GM19397 (cell line): ENCODE data around the gene CRTC1.
"Not testable (repeated sequence)": the region's sequence is repeated elsewhere in the genome, so short reads cannot be mapped to it uniquely, and the experiment has no call there.

Experiments used
- ATAC-seq: cut with Tn5 transposase; IDR thresholded peaks from one replicate; pipeline ENCODE4 v1.9.1; 2021; ENCODE audit warnings: mild to moderate bottlenecking, moderate library complexity; ENCODE audit not compliant: unreplicated experiment

CRTC1 gene

DNA sequence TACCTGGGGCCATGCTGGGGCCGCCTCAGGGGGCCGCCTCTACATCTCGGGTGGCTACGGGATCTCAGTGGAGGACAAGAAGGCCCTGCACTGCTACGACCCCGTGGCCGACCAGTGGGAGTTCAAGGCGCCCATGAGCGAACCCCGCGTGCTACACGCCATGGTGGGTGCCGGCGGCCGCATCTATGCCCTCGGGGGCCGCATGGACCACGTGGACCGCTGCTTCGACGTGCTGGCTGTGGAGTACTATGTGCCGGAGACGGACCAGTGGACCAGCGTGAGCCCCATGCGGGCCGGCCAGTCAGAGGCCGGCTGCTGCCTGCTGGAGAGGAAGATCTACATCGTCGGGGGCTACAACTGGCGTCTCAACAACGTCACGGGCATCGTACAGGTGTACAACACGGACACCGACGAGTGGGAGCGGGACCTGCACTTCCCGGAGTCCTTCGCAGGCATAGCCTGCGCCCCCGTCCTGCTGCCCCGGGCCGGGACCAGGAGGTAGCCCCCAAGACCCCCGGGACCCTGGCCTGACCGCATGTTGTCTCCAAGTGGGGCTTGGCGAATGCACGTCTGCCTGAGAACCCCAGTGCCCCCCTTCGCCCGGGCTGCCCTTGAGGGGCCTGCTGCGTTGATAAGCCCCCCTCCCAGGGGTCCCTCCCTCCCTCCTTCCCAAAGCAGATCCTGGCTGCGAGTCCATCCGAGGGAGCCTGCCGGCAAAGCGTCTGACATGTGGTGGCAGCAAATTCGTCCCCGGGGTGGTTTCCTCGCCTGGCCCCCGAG lies 14.5 kb upstream of the CRTC1 start:
- no peak for ATAC-seq

DNA sequence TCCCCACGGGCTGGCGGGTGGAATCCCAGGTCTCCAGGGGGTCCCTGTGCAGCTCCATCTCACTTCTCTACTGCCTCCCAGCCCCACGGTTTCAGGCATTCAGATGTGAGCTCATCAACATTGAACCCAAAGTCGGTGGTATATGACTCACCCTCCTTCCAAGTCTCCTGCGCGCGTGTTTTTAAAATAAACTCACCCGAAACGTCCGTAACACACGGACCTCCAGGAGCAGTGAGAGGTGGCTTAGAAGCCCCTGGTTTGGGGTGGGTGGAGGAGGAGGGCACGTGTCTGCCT lies 14.0 kb upstream of the CRTC1 start:
- no peak for ATAC-seq

DNA sequence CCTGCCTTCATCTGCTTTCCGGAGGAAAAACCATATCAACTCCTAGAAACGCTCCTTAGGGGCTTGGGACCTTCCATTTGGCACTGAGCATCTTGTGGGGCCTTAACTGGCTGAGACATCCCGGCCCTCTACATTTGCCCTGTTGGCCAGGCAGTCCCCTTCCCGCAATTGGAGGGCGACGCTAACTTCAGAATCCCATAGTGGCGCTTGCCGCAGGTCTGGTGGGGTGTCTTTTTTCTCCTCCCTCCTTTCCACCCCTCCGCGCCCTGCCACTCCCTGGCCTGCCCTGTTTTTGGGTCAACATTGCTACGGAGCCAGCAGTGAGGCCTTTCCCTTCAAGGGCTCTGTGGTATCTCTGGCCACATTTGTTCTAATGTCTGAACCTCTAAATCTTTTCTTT lies 13.6 kb upstream of the CRTC1 start:
- ATAC-seq = no peak

DNA sequence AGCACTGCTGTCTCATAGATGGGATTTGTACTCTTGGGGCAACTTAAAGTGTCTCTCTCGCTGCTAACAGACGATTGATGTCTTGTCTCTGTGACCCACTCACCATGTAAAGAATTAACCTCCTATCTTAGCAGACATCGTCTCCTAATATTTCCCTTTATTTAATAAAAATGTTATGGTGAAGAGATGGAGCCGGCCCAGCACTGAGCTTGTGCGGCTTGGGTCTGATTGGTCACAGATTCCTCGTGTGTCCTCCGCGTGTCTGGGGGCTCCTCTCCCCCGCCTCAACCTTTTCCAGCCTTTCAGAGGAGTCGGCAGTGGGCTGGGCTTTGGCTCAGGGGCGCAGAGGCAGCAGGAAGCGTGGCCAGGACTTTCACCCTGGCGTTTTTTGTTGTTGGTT lies 13.2 kb upstream of the CRTC1 start:
- no peak for ATAC-seq

DNA sequence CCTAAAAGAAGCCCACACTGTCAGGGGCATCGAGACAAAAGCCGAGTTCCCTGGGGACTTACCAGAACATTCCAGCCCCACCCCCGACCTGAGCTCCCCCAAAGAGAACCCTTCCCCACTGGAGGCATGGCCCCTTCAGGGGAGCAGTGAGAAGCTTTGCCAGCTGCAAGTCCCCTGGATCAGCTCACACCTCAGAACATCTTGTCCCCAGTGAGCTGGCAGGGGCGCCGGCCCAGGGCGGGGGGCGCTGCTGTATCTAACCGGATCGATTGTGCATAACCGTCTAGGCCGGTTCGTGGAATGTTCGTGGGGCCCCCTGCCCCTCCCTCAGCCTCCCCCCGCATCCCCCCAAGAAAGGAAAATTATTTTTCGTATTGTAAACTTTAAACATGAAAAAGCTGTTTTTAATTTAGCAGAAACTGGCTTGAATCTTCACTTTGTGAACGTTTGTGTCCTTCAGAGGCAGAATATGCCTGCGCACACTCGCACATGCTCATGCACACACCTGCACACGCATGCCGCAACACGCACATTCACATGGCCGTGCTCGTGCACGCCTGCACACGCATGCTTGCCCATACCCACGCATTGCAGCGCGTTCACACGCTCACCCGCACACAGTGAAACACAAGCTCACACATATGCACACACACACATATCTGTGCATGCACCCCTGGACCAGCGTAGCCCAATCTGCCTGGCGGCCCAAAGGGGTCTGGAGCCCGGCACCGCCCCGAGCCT lies 12.0 kb upstream of the CRTC1 start:
- ATAC-seq = no peak

DNA sequence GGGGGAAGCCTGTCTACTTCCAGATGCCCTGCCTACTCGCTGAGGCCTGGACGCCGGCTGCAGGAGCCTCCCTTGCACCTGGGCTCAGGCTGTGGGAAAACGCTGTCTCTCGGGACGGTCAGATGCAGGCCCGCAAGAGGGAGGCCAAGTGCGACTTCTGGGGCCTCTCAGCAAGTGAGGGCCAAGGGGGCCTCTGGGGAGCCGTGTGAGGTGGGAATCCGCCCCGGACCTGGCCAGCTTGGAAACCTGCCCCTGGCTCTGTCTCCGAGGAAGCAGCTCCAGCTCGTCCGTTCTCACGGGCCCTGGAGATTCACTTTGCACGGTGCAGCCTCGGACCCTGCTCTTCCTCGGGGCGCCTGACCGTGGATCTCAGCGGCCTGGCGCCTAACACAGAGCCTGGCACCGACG lies 11.4 kb upstream of the CRTC1 start:
- no peak for ATAC-seq

DNA sequence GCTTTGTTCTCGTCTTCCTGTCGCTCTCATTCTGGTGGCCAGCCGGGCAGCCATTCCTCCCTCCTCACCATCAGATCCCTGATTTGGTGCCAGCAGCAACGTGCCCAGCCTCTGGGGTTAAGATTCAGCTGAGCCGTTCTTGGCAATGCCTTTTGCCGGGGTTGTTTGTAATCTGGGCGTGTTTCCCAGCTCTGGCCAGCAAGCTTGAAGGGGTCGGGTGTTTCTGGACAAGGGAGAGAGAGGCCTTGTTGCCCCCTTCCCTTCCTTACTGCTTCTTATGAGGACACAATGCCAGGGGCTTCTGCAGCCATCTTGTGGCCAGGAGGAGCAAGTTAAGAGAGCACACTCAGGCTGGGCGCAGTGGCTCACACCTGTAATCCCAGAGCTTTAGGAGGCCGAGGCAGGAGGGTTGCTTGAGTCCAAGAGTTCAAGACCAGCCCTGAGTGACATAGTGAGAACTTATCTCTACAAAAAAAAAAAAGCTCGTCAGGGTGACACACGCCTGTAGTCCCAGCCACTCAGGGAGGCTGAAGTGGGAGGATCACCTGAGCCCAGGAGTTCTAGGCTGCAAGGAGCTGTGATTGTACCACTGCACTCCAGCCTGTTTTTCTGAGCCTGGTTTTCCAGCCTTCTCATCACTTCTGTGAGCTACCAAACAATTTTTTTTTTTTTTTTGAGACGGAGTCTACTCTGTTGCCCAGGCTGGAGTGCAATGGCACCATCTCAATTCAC lies 10.7 kb upstream of the CRTC1 start:
- ATAC-seq = no peak

DNA sequence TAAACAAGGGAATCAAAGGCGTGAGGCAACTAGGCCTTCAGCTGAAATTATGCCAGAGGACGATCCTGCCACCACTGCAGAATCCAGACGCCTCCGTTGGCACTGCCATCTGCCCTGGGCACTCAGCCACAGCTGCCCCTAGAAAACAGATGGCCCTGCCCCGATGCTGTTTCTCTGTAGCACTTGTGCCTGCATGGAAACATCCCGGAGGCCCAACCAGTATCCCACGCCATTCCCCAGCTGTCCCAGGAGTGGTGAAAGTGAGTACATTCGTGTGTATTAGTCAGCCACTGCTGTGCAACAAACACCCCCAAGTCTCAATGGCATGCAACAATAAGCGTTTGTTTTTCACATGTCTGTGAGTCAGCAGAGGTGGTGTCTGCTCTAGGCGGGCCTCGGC lies 8.9 kb upstream of the CRTC1 start:
- ATAC-seq = no peak

DNA sequence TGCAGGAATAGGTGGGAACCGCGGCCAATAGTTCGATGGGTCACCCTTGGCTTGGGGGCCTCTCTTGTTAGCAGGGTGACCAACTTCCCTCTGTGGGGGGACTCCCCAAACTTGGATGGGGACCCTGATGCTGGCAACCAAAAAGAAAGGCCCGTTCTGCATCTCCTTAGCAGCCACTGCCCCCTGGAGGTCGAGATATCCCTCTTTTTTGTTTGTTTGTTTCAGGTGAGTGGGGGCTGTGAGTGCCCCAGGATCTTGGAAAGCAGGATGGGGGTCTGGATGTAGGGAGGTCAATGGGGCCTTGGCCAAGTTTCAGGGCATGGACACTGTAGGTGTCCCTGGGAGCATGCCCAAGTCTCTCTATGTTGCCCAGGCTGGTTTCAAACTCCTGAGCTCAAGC lies 7.7 kb upstream of the CRTC1 start:
- ATAC-seq = no peak

DNA sequence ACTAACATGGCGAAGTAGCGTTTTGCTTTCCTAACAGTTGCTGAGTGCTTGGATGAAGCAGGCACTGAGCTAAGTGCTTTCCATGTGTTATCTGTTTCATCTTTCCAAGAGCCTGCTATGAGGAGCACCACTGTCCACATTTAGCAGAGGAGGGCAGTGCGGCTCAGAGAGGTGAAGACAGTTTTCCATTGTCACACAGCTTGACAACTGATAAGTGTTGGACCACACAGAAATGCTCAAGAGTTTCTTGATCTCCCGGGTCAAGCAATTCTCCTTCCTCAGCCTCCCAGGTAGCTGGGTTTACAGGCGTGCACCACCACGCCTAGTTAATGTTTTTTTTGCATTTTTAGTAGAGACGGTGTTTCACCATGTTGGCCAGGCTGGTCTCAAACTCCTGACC lies 6.8 kb upstream of the CRTC1 start:
- no peak for ATAC-seq

DNA sequence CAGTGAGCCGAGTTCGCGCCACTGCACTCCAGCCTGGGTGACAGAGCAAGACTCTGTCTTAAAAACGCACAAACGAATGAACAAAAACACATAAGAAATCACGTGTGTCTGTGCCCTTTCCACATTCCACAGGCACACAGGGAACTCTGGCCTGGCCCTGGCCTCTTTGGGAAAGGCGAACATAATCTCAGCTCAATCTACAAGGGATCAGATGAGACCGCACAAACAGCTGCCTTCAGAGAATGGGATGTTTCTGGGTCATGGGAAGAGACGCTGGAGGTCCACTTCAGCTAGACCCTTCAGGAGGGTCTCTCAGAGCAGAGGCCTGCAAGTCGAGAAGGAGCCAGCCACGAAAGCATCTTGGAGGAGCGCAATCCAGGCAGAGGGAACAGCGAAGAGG lies 6.3 kb upstream of the CRTC1 start:
- ATAC-seq = no peak

DNA sequence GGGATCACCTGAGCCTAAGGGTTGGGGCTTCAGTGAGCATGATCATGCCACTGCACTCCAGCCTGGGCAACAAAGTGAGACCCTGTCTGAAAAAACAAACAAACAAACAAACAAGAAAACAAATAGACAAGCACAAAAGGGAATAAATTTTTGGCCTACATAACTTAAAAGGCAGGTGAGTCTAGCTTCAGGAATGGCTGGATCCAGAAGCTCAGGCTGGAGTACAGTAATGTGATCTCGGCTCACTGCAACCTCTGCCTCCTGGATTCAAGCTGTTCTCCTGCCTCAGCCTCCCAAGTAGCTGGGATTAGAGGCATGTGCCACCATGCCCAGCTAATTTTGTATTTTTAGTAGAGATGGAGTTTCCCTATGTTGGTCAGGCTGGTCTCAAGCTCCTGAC lies 3.3 kb upstream of the CRTC1 start:
- ATAC-seq = not testable (repeated sequence)

DNA sequence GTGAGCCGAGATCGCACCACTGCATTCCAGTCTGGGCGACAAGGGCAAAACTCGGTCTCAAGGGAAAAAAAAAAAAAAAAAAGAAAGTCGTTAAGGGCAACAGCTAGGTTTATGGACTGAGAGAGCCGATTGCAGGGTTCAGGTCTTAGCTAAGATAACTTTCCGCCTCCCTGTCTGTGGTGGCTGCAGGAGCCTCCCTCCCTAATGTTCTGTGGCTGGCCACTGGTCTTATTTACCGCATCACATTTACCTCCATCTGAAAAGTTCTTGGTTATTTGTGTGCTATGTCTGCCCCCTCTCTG lies 722 bp upstream of the CRTC1 start:
- ATAC-seq = no peak

DNA sequence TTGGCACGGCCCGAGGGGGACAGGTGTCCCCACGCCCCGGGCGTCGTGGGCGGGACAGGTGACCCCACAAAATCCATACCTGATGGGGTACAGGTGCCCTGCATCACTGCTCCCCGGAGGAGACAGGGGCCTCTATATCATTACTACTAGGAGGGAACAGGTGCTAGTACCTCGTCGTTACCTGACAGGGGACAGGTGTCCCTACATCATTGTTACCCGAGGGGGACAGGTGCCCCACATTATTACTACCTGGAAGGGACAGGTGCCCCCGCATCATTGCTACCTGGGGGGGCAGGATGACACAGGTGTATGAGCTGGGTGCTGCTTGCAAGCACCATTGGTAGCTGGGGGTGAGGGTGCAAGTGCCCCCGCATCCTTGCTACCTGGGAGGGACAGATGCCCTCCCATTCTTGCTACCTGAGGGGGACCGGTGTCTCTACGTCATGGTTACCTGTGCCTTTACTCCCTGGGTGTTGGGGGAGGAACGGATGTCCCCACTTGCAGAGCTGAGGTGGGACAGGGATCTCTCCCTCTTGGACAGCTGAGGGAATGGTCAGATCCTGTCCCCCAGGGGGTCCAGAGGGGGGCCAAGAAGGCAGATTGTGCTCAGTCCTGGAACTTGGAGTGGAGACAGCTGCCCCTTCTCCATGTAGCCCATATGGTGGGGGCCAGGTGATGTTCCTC lies 620 bp downstream of the CRTC1 start:
- no peak for ATAC-seq

DNA sequence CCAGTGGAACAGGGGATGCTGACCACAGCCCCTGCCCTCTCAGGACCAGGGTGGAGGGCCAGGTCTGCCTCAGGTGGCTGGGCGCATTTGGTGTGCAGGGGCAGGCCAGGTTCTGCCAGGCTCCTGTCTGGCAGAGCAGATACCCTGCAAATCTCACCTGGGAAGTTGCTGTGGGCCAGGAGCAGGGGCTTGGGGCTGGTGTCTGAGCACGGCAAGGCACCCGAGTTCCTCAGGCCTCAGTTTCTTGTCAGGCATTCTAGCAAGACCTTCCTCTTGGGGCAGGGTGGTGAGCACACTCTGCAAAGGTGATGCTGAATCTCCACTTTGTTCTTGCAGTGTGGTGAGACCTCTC lies 1.1 kb downstream of the CRTC1 start:
- ATAC-seq = no peak

DNA sequence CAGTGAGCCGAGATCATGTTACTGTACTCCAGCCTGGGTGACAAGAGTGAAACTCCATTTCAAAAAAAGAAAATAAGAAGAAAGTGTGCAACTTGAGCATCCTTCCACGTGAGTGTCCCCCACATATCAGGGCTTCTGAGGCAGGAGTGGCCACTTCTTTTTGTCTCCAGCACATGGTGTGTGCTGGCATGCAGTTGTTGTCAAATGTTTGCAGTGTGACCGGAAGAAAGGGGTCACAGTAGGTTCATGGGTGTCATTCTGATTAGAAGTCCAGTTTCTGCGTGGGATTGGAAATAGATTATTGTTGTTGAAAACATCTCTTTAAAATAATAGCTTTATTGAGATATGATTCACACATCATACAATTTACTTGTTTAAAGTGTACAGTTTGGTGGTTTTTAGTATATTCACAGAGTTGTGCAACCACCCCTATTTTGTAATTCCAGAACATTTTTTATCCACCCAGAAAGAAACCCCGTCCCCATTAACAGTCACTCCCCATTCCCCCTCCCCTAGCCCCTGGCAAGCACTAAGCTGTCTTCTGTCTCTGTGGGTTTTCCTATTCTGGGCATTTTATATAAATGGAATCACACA lies 2.2 kb downstream of the CRTC1 start:
- ATAC-seq = no peak

DNA sequence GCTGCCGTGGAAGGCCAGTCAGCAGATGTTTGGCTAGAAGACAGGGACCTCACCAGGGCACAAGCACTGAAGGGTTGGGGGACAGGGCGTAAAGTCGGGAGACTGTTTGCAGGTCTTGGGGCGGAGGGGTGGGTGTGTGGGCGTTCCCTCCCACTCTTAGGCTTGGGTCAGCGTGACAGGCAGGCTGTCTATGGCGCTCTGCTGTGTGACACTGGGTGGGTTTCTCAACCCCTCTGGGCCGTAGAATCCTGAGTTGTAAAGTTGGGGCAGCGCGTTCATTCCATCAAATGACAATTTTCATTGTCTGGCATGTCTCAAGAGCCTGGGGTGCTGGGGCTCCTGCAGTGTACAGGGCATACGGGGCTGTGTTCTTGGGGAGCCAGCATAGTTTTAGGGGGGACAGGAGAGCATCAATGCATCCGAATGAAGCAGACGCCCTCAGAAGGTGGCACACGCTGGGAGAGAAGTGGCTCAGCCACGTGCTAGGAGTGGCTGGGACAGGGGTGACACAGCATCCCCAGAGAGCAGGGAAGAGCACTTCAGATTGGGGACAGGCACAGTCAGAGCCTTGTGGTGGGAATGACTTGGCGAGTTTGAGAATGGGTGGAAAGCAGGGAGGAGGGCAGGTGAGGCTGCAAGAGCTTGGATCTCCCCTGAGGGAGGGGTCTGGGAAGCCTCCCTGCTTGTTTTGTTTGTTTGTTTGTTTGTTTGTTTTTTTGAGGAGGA lies 4.4 kb downstream of the CRTC1 start:
- ATAC-seq = no peak

DNA sequence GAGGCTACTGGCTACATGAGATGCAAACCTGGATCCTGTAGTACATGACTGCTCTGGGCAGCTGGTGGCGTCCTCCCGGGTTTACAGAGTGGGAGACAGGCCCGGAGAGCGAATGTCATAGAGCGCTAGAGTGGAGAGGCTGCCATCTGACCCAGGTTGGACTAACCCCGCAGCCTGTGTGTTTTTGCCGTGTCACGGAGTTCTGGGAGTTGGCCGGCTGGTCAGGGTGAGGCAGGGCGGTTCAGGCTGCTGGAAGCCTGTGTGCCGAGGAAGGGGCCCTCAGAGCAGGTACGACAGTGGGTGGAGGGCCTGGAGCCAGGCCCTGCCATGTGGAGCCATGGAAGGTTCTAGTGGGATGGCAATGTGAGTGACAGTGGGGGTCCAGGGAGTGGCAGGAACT lies 12.5 kb downstream of the CRTC1 start:
- no peak for ATAC-seq

DNA sequence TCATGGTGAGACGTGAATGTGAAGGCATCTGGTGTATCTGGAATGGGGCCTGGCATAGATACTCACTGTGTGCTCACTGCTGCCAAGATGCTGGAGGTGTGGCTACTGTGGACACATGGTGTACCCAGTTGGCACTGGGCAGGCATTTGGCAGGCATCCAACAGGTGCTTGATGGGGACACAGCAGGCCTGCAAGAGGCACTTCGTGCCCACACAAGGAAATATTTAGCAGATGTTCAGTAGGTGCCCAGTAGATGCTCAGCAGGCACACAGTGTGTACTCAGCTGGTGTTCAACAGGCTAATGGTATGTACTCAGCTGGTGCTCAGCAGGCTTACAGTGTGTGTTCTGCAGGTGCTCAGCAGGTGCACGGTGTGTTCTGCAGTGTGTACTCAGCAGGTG lies 14.2 kb downstream of the CRTC1 start:
- ATAC-seq = no peak

DNA sequence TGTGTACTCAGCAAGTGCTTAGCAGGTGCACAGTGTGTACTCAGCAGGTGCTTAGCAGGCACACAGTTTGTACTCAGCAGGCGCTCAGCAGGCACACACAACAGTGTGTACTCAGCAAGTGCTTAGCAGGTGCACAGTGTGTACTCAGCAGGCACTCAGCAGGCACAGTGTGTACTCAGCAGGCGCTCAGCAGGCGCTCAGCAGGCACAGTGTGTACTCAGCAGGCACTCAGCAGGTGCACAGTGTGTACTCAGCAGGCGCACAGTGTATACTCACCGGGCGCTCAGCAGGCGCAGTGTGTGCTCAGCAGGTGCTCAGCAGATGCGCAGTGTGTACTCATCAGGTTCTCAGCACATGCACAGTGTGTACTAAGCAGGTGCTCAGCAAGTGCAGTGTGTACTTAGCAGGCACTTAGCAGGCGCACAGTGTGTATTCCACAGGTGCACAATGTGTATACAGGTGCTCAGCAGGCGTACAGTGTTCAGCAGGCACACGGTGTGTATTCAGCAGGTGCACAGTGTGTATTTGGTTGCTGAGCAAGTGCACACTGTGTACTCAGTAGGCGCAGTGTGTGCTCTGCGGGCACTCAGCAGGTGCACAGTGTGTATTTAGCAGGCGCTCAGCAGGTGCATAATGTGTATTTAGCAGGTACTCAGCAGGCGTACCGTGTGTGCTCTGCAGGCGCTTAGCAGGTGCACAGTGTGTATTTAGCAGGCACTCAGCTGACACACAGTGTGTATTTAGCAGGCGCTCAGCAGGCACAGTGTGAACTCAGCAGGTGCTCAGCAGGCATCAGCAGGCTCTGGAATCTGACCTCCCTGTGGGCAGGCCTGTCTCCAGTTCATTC lies 15.1 kb downstream of the CRTC1 start:
- ATAC-seq = no peak
